GM21576 (cell line): ENCODE data around the gene FBF1.
A peak's percentile ranks its signal among the peaks of the same experiment; 100 is the strongest.
"Not testable (repeated sequence)": the region's sequence is repeated elsewhere in the genome, so short reads cannot be mapped to it uniquely, and the experiment has no call there.

Source experiments
- ATAC-seq: cut with Tn5 transposase; IDR thresholded peaks from one replicate; pipeline ENCODE4 v1.9.1; 2021; ENCODE audit warnings: mild to moderate bottlenecking, moderate library complexity; ENCODE audit not compliant: unreplicated experiment

The FBF1 gene

GRCh38 chr17:75897160-75898019, 43.5 kb downstream of the FBF1 start:
- no peak for ATAC-seq

GRCh38 chr17:75896415-75897159, 44.3 kb downstream of the FBF1 start, which contains the start of gene TRIM65:
TRIM65 (minus strand) TSS chr17:75896951; CDS start chr17:75896937, 14 bp downstream.
- ATAC-seq, result peak; percentile 44

GRCh38 chr17:75895370-75896155, 45.3 kb downstream of the FBF1 start:
- ATAC-seq, result no peak

- ATAC-seq, result no peak
These were observed 46.7 kb downstream of the FBF1 start for GRCh38 chr17:75894049-75894733.

- ATAC-seq, result no peak
These were observed 47.4 kb downstream of the FBF1 start for GRCh38 chr17:75893305-75894048.

GRCh38 chr17:75892556-75893224, 48.2 kb downstream of the FBF1 start:
- ATAC-seq, result no peak

- ATAC-seq, result no peak
These were observed 49.0 kb downstream of the FBF1 start for GRCh38 chr17:75891605-75892555.

- no peak for ATAC-seq
These were observed 49.7 kb downstream of the FBF1 start for GRCh38 chr17:75891022-75891604.

GRCh38 chr17:75889454-75889853, 51.4 kb downstream of the FBF1 start:
- no peak for ATAC-seq

GRCh38 chr17:75888484-75888883, 52.4 kb downstream of the FBF1 start:
- ATAC-seq, result no peak

- not testable (repeated sequence) for ATAC-seq
These were observed 55.0 kb downstream of the FBF1 start for GRCh38 chr17:75885860-75886259.

- no peak for ATAC-seq
These were observed 55.4 kb downstream of the FBF1 start for GRCh38 chr17:75885431-75885830.

GRCh38 chr17:75881678-75882454, 59.0 kb downstream of the FBF1 start:
- ATAC-seq, result no peak

- ATAC-seq, result no peak
These were observed 60.6 kb downstream of the FBF1 start for GRCh38 chr17:75880266-75880665.

GRCh38 chr17:75878174-75878998, 62.5 kb downstream of the FBF1 start, which contains the start of gene TRIM47:
TRIM47 (minus strand) TSS chr17:75878581; CDS start chr17:75878548, 33 bp downstream.
- ATAC-seq, result no peak

- peak; percentile 47 for ATAC-seq
These were observed 63.1 kb downstream of the FBF1 start for GRCh38 chr17:75877752-75878173.
